Osteoblast (primary cell): Measurements from ENCODE around the gene PAK2. TPM values are rescaled to one million over a fixed set of nuclear protein-coding genes. Genes with fewer than 3 reads are reported as not detected.
"Not testable (repeated sequence)": the region's sequence is repeated elsewhere in the genome, so short reads cannot be mapped to it uniquely, and the experiment has no call there.

Experiments used
- DNase-seq: peaks from one replicate; pipeline ENCODE4 v3.0.0; 2011; ENCODE audit warnings: low spot score, mixed read lengths; ENCODE audit not compliant: insufficient read length; ENCODE audit errors: missing footprints
- H2AFZ ChIP-seq: 2 replicates; pipeline ENCODE4 v1.6.0; 2011; ENCODE audit warnings: mild to moderate bottlenecking, low read length
- H3K27ac ChIP-seq: 2 replicates; pipeline ENCODE4 v1.5.1; 2011; ENCODE audit warnings: mild to moderate bottlenecking, low read depth, low read length, moderate library complexity
- H3K27me3 ChIP-seq: 2 replicates; pipeline ENCODE4 v1.6.0; 2012; ENCODE audit warnings: mild to moderate bottlenecking, control low read depth, inconsistent platforms, low read length, moderate library complexity; ENCODE audit not compliant: insufficient read depth
- H3K36me3 ChIP-seq: 2 replicates; pipeline ENCODE4 v1.5.1; 2011; ENCODE audit warnings: mild to moderate bottlenecking, low read length, control low read depth, moderate library complexity; ENCODE audit not compliant: insufficient read depth
- H3K4me1 ChIP-seq: 2 replicates; pipeline ENCODE4 v1.5.1; 2011; ENCODE audit warnings: mild to moderate bottlenecking, low read length, control low read depth, moderate library complexity; ENCODE audit not compliant: insufficient read depth
- H3K4me2 ChIP-seq: 2 replicates; pipeline ENCODE4 v1.6.0; 2011; ENCODE audit warnings: mild to moderate bottlenecking, low read length; ENCODE audit not compliant: insufficient read depth
- H3K4me3 ChIP-seq: fragments of 200-600 bp; sonication (generic); 3 replicates; pipeline ENCODE4 v1.5.1; 2012; ENCODE audit warnings: mild to moderate bottlenecking, low read length, inconsistent platforms; ENCODE audit not compliant: insufficient read depth
- H3K79me2 ChIP-seq: 2 replicates; pipeline ENCODE4 v1.6.0; 2012; ENCODE audit warnings: mild to moderate bottlenecking, low read length, control low read depth, inconsistent platforms; ENCODE audit not compliant: insufficient read depth
- H3K9me3 ChIP-seq: 2 replicates; pipeline ENCODE4 v1.5.1; 2011; ENCODE audit warnings: low read depth, low read length, control low read depth
- H4K20me1 ChIP-seq: 2 replicates; pipeline ENCODE4 v1.6.0; 2012; ENCODE audit warnings: mild to moderate bottlenecking, low read length, control low read depth; ENCODE audit not compliant: insufficient read depth
- CTCF ChIP-seq: IDR thresholded peaks from 2 replicates; pipeline ENCODE4 v1.5.1; 2011; ENCODE audit warnings: mild to moderate bottlenecking, low read depth, low read length, moderate library complexity; ENCODE audit errors: extremely low read depth
- total RNA-seq: library from RNA; depleted of rRNA; stranded (reverse); fragments of >200 nt; gene quantifications from 2 replicates; pipeline ENCODE4 v1.2.3, GENCODE V29; 2012

PAK2 gene
- total RNA-seq, 1 donor: 36.6 TPM

- Histone ChIP-seq H3K27me3 (no peaks in the 10 kb centered on the region), H3K4me3 (no peak overlapping the region), H3K27ac (no peak overlapping the region), H3K79me2 (no peaks in the 10 kb centered on the region), H2AFZ (no peak overlapping the region), H4K20me1 (no peaks in the 10 kb centered on the region), H3K4me2 (no peak overlapping the region), H3K4me1 (no peaks in the 10 kb centered on the region), H3K9me3 (no peaks in the 10 kb centered on the region), H3K36me3 (no peaks in the 10 kb centered on the region)
- DNase-seq: peak; percentile 82
- TF ChIP-seq CTCF: peak; percentile 94
These were observed 98.3 kb downstream of the PAK2 start for GRCh38 chr3:196837819-196838420.

GRCh38 chr3:196839351-196839750 is 99.7 kb downstream of the PAK2 start:
- not testable (repeated sequence) for DNase-seq

GRCh38 chr3:196842567-196843434 is 103.1 kb downstream of the PAK2 start:
- DNase-seq: no peak
- H2AFZ ChIP-seq: peak overlapping the region; percentile 68
- H4K20me1 ChIP-seq: no peaks in the 10 kb centered on the region
- peak overlapping the region; percentile 61 for H3K4me2 ChIP-seq
- peak overlapping the region; percentile 7 for H3K4me3 ChIP-seq
- TF ChIP-seq CTCF: no peak
- H3K4me1 ChIP-seq: no peaks in the 10 kb centered on the region
- no peaks in the 10 kb centered on the region for H3K36me3 ChIP-seq
- H3K27me3 ChIP-seq: no peaks in the 10 kb centered on the region
- no peak overlapping the region for H3K27ac ChIP-seq
- no peaks in the 10 kb centered on the region for H3K9me3 ChIP-seq
- no peaks in the 10 kb centered on the region for H3K79me2 ChIP-seq

More at GRCh38 chr3:196839351-196839750, 99.7 kb downstream of the PAK2 start:
- H3K27ac ChIP-seq, H3K4me1 ChIP-seq, H3K4me3 ChIP-seq, H3K79me2 ChIP-seq, H3K36me3 ChIP-seq, H3K9me3 ChIP-seq, H3K4me2 ChIP-seq, H2AFZ ChIP-seq, H4K20me1 ChIP-seq, H3K27me3 ChIP-seq: not testable (repeated sequence)

- Histone ChIP-seq H3K27me3 (no peaks in the 10 kb centered on the region), H3K79me2 (no peaks in the 10 kb centered on the region), H3K4me3 (no peak overlapping the region), H3K4me2 (no peak overlapping the region), H4K20me1 (no peaks in the 10 kb centered on the region), H3K36me3 (no peaks in the 10 kb centered on the region), H3K27ac (no peak overlapping the region), H3K9me3 (no peaks in the 10 kb centered on the region), H3K4me1 (no peaks in the 10 kb centered on the region), H2AFZ (no peak overlapping the region)
- no peak for DNase-seq
- no peak for TF ChIP-seq CTCF
These were observed 103.9 kb downstream of the PAK2 start for GRCh38 chr3:196843435-196844110.

- H4K20me1 ChIP-seq, H3K4me1 ChIP-seq, H3K27me3 ChIP-seq, H3K36me3 ChIP-seq, H3K4me2 ChIP-seq, H3K79me2 ChIP-seq, DNase-seq, H3K27ac ChIP-seq, H2AFZ ChIP-seq, H3K4me3 ChIP-seq, H3K9me3 ChIP-seq: not testable (repeated sequence)
These were observed 104.9 kb downstream of the PAK2 start for GRCh38 chr3:196844235-196845219.

GRCh38 chr3:196848375-196848774 is 108.7 kb downstream of the PAK2 start:
- not testable (repeated sequence) for H3K79me2 ChIP-seq

More at GRCh38 chr3:196848375-196848774, 108.7 kb downstream of the PAK2 start:
- H4K20me1 ChIP-seq, H3K27me3 ChIP-seq, H3K4me1 ChIP-seq, H3K4me3 ChIP-seq, H3K27ac ChIP-seq, H3K36me3 ChIP-seq, H3K4me2 ChIP-seq, DNase-seq, H3K9me3 ChIP-seq, H2AFZ ChIP-seq: not testable (repeated sequence)
